ELR (cell line): ENCODE results near the gene UBE2G2.
"Not testable (repeated sequence)": the region's sequence is repeated elsewhere in the genome, so short reads cannot be mapped to it uniquely, and the experiment has no call there.

ENCODE experiments used
- DNase-seq: peaks from one replicate; pipeline ENCODE4 v3.0.0-alpha.2; 2015; ENCODE audit warnings: low read depth

Gene UBE2G2

GRCh38 chr21:44836349-44836665 lies 34.7 kb upstream of the UBE2G2 start:
- DNase-seq, result no peak

DNA sequence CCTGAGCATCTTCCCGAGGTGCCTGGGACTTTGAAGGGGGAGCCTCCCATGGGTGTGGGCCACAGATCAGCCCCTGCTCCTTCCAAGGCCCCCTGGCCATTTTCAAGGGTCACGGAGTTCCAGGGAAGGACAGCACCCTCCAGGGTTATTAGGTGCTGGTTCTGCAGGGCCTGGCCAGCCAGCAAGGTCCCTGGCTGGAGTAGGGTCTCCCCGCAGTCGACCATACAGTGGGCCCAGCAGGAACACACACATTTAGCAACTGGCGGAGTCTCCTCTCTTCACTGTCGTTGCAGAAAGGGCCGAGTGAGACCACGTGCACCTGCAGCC lies 34.0 kb upstream of the UBE2G2 start:
- DNase-seq, result no peak

DNA sequence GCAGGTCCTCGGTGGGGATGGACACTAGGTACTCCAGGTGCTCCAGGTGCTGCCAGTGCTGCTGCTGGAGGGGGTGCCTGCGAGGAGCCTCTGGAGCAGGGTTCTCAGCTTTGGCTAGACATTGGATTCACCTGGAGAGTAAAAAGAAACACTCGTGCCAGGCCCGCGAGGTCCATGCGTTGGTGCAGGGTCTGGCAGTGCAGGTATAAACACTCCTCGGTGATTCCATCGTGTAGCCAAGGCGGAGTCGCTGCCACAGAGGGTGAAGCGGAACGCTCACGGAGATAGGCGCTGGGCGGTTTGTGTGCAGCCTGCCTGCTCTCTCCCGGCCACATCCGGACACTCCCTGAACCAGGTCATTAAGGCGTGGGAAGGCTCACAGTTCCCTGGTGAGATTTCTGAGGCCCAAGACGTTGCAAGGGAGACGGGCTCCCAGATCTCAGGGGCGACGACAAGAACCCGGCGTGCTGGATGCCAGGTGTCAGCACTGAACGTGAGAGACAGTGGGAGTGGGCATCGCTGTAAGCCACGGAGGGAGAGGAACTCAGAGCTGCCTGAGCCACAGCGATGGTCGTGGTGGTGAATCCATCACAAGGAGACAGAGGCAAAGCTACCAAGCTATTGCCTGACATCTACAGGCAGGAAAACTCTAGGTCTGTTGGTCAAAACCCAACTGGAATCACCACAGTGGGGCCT lies 33.5 kb upstream of the UBE2G2 start:
- DNase-seq, result no peak

GRCh38 chr21:44834231-44834950 lies 32.8 kb upstream of the UBE2G2 start:
- no peak for DNase-seq

DNA sequence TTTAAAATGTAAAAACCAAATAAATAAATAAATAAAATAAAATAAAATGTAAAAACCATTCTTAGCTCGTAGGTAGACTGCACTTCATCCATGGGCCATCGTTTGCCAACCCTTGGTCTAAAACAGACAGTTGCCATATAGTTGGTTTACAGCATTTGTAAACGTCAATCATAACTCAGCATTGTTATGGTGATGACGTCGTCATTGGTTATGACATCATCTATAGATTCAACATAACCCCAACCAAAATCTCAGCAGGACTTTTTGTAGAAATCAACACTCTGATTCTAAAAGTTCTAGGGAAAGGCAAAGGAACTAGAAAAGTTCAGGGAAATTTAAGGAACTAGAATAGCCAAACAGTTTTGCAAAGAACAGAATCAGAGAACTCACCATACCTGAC lies 32.0 kb upstream of the UBE2G2 start:
- DNase-seq, result no peak

- DNase-seq, result not testable (repeated sequence)
Measured at GRCh38 chr21:44832516-44833255, 31.1 kb upstream of the UBE2G2 start.

- no peak for DNase-seq
Measured at GRCh38 chr21:44831227-44831860, 29.7 kb upstream of the UBE2G2 start.

- no peak for DNase-seq
Measured at GRCh38 chr21:44829507-44830092, 28.0 kb upstream of the UBE2G2 start.

DNA sequence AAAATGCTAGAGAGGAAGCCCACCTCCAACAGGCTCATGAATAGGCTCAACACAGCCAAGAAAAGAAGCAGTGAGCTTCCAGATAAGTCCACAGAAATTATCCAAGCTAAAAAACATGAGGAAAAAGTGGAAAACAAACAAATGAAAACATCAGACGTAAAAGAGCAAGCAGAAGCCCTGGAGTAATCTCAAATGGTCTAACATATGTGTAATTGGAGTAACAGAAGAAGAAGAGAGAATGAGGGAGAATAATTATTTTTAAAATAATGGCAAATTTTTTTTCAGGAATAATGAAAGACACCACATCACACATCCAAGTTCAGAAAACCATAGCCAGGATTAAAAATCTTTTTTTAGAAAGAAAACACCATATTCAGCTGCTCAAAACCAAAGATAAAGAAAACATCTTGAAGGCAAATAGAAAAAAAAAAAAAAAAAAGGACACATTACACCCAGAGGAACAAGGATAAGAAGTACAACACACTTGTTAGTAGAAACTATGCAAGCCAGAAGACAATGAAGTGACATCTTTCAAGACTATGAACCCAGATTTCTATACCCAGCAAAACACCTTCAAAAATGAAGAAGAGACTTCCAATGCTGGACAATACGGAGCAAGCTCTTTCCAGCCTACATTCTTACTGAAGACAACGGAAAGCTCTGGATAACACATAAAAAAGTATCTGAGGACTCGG lies 26.9 kb upstream of the UBE2G2 start:
- DNase-seq, result no peak

GRCh38 chr21:44823179-44823660 lies 21.6 kb upstream of the UBE2G2 start:
- DNase-seq, result no peak

- DNase-seq, result no peak
Measured at GRCh38 chr21:44822484-44823178, 21.0 kb upstream of the UBE2G2 start.

DNA sequence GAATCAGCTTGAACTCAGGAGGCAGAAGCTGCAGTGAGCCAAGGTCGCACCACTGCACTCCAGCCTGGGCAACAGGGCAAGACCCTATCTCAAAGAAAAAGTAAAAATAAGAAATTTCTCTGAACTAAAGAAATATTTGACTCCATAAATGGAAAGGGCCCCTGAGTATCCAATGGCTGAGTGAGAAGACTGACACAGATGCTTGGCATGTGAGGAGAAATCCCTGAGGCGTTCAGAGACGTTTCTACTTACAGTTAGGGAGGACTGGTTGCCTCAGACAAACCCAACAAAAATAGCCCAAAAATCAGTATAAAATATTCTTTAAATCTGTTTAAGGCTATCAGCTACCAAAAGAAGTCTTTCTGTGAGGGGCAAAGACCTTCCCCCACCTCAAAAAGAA lies 19.2 kb upstream of the UBE2G2 start:
- peak; percentile 75 for DNase-seq

DNA sequence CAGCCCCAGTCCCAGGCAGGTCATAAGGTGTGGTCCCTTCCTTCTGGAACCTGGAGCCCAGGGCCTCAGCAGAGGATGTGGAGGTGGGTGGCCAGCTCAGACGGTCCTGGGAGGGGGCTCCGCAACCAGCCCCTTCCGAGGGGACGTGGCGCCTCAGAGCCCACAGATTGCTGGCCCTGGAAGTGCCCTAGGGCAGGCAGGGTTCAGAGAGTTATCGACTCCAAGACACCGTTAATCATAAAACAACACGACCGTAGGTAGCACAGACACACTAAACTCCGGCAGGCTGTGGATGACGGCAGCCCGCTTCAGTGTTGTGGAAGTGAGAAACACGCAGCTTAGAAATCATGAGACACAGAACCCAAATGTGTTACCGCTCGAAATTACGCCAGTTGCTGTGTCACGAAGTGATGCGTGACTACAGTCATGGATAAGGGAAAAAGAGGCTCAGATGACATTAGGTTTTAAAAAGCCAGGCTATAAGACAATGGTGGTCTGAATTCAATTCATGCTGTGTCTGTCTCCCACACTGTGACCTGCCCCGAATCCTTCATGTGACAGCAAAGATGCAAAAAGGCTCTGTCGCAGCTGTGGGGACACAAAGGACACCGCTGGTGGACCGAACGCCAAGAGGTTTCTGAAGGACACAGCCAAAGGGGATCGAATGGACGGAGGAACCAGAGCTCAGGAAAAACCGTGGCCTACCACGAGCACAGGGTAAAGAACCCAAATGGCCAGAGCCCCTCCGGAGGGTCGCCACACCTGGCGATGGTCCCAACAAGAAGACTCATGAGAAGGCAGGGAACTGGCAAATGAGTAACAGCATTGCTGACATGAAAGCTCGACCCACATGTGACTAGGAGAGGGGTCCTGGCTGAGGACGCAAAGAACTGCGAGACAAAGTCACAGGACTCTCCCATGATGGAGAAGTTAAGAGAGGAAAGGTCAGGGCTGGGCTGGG lies 17.9 kb upstream of the UBE2G2 start:
- no peak for DNase-seq

GRCh38 chr21:44818640-44819011 lies 17.0 kb upstream of the UBE2G2 start:
- no peak for DNase-seq

- DNase-seq, result peak; percentile 83
Measured at GRCh38 chr21:44817914-44818639, 16.5 kb upstream of the UBE2G2 start, which contains the start of gene SUMO3. Gene SUMO3, minus strand, starts transcription at chr21:44818062. Its CDS starts 94 bp downstream, at chr21:44817968.

GRCh38 chr21:44817506-44817880 lies 15.9 kb upstream of the UBE2G2 start:
- peak; percentile 85 for DNase-seq

- DNase-seq, result no peak
Measured at GRCh38 chr21:44816761-44817505, 15.3 kb upstream of the UBE2G2 start.

DNA sequence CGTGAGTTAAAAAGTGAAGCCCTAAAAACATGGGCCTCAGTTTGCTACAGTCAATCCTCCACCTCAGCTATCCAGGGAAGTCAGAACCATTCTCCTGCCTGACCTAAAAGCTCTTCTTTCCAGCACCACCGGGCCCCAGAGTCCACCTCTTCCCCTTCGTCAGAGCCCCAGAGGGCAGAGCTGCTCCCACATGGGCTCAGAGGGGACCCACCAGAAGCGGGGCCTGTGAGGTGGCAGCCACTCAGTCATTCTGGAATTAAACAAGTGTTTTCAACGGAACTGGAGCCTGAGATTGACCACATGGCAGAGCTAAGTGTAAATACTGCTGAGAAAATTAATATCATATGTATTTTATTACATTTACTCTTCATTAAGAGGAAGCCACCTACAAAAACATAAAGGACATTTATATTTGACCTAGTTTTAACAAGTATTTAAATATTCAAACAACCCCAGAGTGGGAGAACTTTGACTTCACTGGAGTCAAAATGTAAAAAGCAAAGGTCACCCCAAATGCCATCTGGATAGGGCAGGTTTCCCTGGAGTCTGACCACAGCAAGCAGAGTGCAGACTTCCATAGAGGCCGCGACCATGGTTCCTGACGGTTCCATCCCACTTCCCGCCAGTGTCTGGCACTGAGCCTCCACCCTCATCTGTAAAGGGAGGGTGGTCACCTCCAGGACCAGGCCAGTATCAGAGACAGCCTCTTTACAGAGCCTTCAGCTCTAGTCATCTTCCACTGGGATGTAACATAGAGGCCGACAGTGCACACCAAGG lies 14.4 kb upstream of the UBE2G2 start:
- DNase-seq, result no peak
